BLaER1 treated with 17β-estradiol and CSF1 and Interleukin-3, amounts not matched to agents 10 nM and 100 nM (cell line): Measurements from ENCODE around the gene NME7.

Source experiments
- H3K27ac ChIP-seq, 11 experiments: shearing (Covaris generic); formaldehyde crosslinking; 2 replicates each; pipeline ENCODE4 v1.8.1; 2022
- H3K27me3 ChIP-seq, 11 experiments: shearing (Covaris generic); formaldehyde crosslinking; 2 replicates each; pipeline ENCODE4 v1.8.1; 2022
- H3K36me3 ChIP-seq, 11 experiments: shearing (Covaris generic); formaldehyde crosslinking; 2 replicates each; pipeline ENCODE4 v1.8.1; 2022
- H3K4me1 ChIP-seq, 10 experiments: shearing (Covaris generic); formaldehyde crosslinking; 2 replicates each; pipeline ENCODE4 v1.8.1; 2022
- H3K4me2 ChIP-seq, 11 experiments: shearing (Covaris generic); formaldehyde crosslinking; 2 replicates each; pipeline ENCODE4 v1.8.1; 2022
- H3K4me3 ChIP-seq, 10 experiments: shearing (Covaris generic); formaldehyde crosslinking; 2 replicates each; pipeline ENCODE4 v1.8.1; 2022
- H3K9ac ChIP-seq, 11 experiments: shearing (Covaris generic); formaldehyde crosslinking; 2 replicates each; pipeline ENCODE4 v1.8.1; 2022
- H3K9me3 ChIP-seq, 11 experiments: shearing (Covaris generic); formaldehyde crosslinking; replicated peaks in 1 of 11; 2 replicates each; pipeline ENCODE4 v1.8.1; 2022
- H4K20me1 ChIP-seq, 11 experiments: shearing (Covaris generic); formaldehyde crosslinking; 2 replicates each; pipeline ENCODE4 v1.8.1; 2022
- Cebpa-rat ChIP-seq, 11 experiments: shearing (Covaris generic); IDR thresholded peaks; 2 replicates each; pipeline ENCODE4 v1.8.1; 2022

NME7 gene

DNA sequence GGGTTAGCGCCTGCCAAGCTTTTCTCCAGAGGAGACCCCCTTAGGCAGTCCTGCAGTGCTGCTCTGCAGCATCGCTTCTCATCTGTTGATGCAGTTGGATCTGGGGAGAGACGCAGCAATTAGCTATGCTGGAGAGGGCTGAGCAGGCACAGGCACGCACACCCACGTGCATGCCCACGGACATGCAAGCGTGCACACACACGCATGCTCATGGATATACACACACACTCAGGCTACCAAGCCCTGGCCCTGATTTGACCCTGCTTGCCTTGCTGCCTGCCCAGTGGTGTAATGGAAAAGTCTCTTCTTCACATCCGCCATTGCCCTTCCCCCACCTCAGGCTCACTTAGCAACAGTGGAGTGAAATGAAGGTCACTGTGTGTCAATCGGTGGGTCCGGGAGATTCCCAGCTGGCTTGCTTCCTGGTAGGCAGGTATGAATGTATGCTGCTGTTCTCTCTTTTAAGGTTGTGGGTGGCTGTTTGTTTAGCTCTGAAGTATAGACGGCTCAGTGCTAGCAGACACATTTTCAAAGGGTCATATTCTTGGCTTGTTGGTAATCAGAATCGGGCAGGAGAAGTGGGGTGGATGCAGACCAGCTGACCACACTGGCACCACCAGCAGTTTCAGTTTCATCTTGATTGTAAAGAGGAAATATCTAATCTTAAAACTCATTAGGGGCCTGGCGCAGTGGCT, 251.6 kb downstream of the NME7 start:
- Histone ChIP-seq H3K4me2 (peak overlapping the region in 5 of 11 experiments; percentile 14 to 85 (median 59); a peak in 9 of 22 replicates), H3K9me3 (no peaks in the 10 kb centered on the region), H3K27ac (no peak overlapping the region), H3K36me3 (peaks cover 0 to 88% (median 6%) of the 10 kb centered on the region in 11 experiments; a peak in 10 of 22 replicates), H3K4me1 (peaks cover 0 to 57% (median 5%) of the 10 kb centered on the region in 10 experiments; a peak in 12 of 20 replicates), H3K27me3 (no peaks in the 10 kb centered on the region), H3K9ac (no peak overlapping the region), H3K4me3 (no peak overlapping the region), H4K20me1 (peaks cover 0 to 22% (median 0%) of the 10 kb centered on the region in 11 experiments; a peak in 2 of 22 replicates)
- TF ChIP-seq Cebpa-rat (IDR thresholded peaks at IDR 0.05): no peak

DNA sequence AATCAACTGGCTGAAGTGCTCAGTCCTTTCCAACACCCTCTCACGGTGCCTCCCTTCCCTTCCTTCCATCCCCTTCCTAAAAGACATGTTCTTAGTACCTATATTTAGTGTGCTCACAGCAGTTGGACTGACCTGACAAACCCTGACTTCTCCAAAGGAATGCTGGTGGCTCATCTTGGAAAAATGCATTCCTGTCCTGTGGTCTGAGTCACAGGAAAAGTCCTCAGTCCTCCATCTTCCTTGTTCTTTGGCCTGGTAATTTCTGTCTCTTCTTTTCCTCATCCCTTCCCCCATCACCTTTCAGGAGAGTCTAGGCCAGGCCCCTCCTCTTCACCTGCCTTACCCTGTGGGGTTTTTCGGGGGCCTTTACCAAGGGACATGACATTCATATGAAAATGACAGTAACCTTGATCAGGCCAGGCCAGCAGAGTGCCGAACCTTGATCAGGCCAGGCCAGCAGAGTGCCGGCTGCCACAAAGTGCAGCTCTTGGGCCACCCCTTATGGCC, 253.9 kb downstream of the NME7 start:
- peak overlapping the region in 2 of 11 experiments; percentile 9 to 33; a peak in 2 of 22 replicates for H3K4me2 ChIP-seq
- peaks cover 0 to under 1% (median 0%) of the 10 kb centered on the region in 11 experiments; a peak in 1 of 22 replicates for H3K27me3 ChIP-seq
- peaks cover 12 to 80% (median 26%) of the 10 kb centered on the region in 10 experiments for H3K4me1 ChIP-seq
- no peak overlapping the region for H3K4me3 ChIP-seq
- peaks cover 0 to 67% (median 6%) of the 10 kb centered on the region in 11 experiments; a peak in 10 of 22 replicates for H3K36me3 ChIP-seq
- no peak overlapping the region for H3K9ac ChIP-seq
- no peak overlapping the region for H3K27ac ChIP-seq
- H3K9me3 ChIP-seq: no peaks in the 10 kb centered on the region
- no peak for TF ChIP-seq Cebpa-rat (IDR thresholded peaks at IDR 0.05)
- peaks cover 0 to 4% (median 0%) of the 10 kb centered on the region in 11 experiments; a peak in 2 of 22 replicates for H4K20me1 ChIP-seq

DNA sequence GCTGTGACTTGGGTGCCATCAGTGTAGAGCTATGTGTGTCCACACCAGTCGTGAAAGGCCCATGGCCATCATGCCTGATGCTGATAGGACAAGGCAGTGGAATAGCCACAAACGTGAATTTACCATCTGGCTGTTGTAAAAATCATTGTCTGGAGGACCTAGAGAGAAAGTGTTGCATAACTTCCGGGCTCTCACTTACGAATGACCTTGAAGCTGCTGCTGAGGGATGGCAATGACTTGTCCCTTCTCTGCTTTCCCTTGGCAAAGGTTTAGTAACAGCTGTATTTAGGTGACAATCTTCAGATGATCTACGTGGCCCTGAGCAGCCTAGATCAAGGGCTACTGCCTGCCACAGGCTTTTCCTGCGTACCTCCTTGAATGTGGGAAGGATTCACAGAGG, 255.4 kb downstream of the NME7 start:
- peaks cover 0 to 6% (median 0%) of the 10 kb centered on the region in 11 experiments; a peak in 1 of 22 replicates for H4K20me1 ChIP-seq
- H3K9me3 ChIP-seq: no peaks in the 10 kb centered on the region
- peak overlapping the region in 4 of 11 experiments; percentile 90 to 98 (median 94); a peak in 7 of 22 replicates for H3K4me2 ChIP-seq
- peaks cover 0 to 15% (median 8%) of the 10 kb centered on the region in 11 experiments; a peak in 19 of 22 replicates for H3K27me3 ChIP-seq
- H3K27ac ChIP-seq: peak overlapping the region in 1 of 11 experiments; percentile 13; a peak in 1 of 22 replicates
- H3K4me1 ChIP-seq: peaks cover 23 to 94% (median 38%) of the 10 kb centered on the region in 10 experiments
- H3K36me3 ChIP-seq: peaks cover 0 to 53% (median 6%) of the 10 kb centered on the region in 11 experiments; a peak in 10 of 22 replicates
- H3K9ac ChIP-seq: no peak overlapping the region
- TF ChIP-seq Cebpa-rat (IDR thresholded peaks at IDR 0.05): peak in 2 of 11 experiments; percentile 10 to 29; a peak in 1 of 22 replicates
- H3K4me3 ChIP-seq: no peak overlapping the region

DNA sequence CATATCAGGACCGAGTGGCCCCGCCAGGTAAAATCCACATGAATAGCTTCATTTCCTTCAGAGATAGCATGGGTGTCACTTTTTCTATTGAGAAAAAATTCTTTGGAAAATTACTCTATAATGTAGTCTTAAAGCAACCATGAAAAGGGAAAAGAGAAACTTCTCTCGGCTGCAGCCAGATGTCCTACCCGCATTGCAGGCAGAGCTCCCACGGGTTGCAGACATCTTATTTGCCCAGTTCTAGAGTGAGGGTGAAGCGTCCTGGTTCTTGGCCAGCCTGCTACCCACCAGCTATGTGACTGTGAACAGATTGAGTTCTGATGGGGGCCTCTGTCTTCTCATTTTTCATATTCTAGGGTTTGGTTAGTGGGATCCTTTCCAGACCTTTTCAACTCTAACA, 256.1 kb downstream of the NME7 start:
- peak overlapping the region in 7 of 11 experiments; percentile 19 to 98 (median 90); a peak in 12 of 22 replicates for H3K4me2 ChIP-seq
- peak overlapping the region in 1 of 11 experiments; percentile 13; a peak in 2 of 22 replicates for H3K27ac ChIP-seq
- H4K20me1 ChIP-seq: peaks cover 0 to 6% (median 0%) of the 10 kb centered on the region in 11 experiments; a peak in 1 of 22 replicates
- peaks cover 0 to 46% (median 6%) of the 10 kb centered on the region in 11 experiments; a peak in 10 of 22 replicates for H3K36me3 ChIP-seq
- peak overlapping the region in 1 of 10 experiments; percentile 4; a peak in 1 of 20 replicates for H3K4me3 ChIP-seq
- TF ChIP-seq Cebpa-rat (IDR thresholded peaks at IDR 0.05): no peak
- peaks cover 0 to 21% (median 14%) of the 10 kb centered on the region in 11 experiments; a peak in 19 of 22 replicates for H3K27me3 ChIP-seq
- no peaks in the 10 kb centered on the region for H3K9me3 ChIP-seq
- H3K9ac ChIP-seq: 0 out of 22 replicates have a peak overlapping the region, but pooled peaks of 1 of the 11 experiments have one; percentile 0
- peaks cover 24 to 89% (median 41%) of the 10 kb centered on the region in 10 experiments for H3K4me1 ChIP-seq

DNA sequence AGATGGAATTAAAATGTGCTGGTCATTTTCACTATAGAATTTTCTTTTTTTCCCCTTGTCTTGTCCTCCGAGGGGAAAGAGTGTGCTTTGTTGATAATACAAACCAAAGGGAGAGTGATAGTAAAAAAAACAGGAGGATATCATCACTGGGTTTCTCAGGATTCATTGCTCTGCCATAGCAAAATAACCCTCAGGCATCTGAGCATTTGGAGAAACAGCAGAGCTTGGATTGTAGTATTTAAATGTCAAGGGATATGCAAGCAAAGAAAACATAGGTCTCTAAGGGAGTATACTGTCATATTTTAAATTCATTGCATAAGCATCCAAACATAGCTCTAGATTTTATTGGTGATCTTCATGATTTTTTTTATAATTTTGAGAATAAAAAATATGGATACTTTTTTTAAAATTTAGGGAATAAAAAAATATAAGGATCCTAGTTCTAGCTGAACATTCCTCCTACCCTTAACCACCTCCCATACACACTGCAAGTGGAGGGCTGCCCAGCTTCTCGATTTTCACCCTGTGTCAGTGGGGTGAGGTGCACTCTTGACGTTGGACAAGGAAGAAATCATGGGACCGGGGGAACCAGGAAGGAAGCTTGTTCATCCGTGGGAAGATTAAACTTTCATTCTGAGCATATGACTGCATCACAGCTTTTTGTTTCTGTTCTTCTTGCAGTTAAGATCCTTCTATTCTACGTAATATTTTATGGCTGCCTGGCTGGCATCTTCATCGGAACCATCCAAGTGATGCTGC, 256.7 kb downstream of the NME7 start:
- peaks cover 0 to 6% (median 0%) of the 10 kb centered on the region in 11 experiments; a peak in 1 of 22 replicates for H4K20me1 ChIP-seq
- peak overlapping the region in 10 of 11 experiments; percentile 42 to 98 (median 70); a peak in 17 of 22 replicates for H3K4me2 ChIP-seq
- H3K4me3 ChIP-seq: peak overlapping the region in 4 of 10 experiments; percentile 1 to 97 (median 24); a peak in 5 of 20 replicates
- peak overlapping the region in 3 of 11 experiments; percentile 39 to 54 (median 53); a peak in 6 of 22 replicates for H3K27ac ChIP-seq
- H3K9me3 ChIP-seq: no peaks in the 10 kb centered on the region
- H3K9ac ChIP-seq: peak overlapping the region in 3 of 11 experiments; percentile 46 to 85 (median 47); a peak in 5 of 22 replicates
- no peak for TF ChIP-seq Cebpa-rat (IDR thresholded peaks at IDR 0.05)
- peaks cover 24 to 83% (median 41%) of the 10 kb centered on the region in 10 experiments for H3K4me1 ChIP-seq
- H3K27me3 ChIP-seq: peaks cover 0 to 21% (median 14%) of the 10 kb centered on the region in 11 experiments; a peak in 19 of 22 replicates
- peaks cover 0 to 44% (median 6%) of the 10 kb centered on the region in 11 experiments; a peak in 10 of 22 replicates for H3K36me3 ChIP-seq

DNA sequence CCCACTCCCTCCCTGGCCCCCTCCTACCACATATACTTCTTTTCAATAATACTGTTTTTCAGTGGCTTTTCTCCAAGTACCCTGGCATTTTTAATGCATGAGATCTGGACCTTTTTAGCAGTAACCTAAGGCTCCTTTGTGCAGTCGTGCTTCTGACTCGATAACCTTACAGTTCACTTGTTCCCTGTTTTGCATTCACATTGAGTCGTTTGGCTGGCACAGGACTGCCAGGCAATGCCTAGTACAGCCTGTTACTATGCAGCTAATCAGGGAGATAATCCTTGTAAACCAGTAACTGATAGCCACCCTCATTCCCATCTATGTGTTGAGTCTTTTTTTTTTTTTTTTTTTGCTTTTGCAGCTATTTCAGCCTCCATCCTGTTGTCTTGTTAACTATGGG, 257.4 kb downstream of the NME7 start:
- no peak for TF ChIP-seq Cebpa-rat (IDR thresholded peaks at IDR 0.05)
- peaks cover 0 to 6% (median 0%) of the 10 kb centered on the region in 11 experiments; a peak in 3 of 22 replicates for H4K20me1 ChIP-seq
- H3K36me3 ChIP-seq: peaks cover 0 to 37% (median 6%) of the 10 kb centered on the region in 11 experiments; a peak in 10 of 22 replicates
- H3K9ac ChIP-seq: peak overlapping the region in 4 of 11 experiments; percentile 18 to 85 (median 46); a peak in 7 of 22 replicates
- peaks cover 4 to 28% (median 18%) of the 10 kb centered on the region in 11 experiments; a peak in 20 of 22 replicates for H3K27me3 ChIP-seq
- peaks cover 29 to 76% (median 47%) of the 10 kb centered on the region in 10 experiments for H3K4me1 ChIP-seq
- H3K9me3 ChIP-seq: no peaks in the 10 kb centered on the region
- peak overlapping the region in 4 of 11 experiments; percentile 8 to 54 (median 46); a peak in 6 of 22 replicates for H3K27ac ChIP-seq
- peak overlapping the region in 5 of 10 experiments; percentile 1 to 97 (median 22); a peak in 7 of 20 replicates for H3K4me3 ChIP-seq
- H3K4me2 ChIP-seq: peak overlapping the region; percentile 26 to 98 (median 65); a peak in 21 of 22 replicates

DNA sequence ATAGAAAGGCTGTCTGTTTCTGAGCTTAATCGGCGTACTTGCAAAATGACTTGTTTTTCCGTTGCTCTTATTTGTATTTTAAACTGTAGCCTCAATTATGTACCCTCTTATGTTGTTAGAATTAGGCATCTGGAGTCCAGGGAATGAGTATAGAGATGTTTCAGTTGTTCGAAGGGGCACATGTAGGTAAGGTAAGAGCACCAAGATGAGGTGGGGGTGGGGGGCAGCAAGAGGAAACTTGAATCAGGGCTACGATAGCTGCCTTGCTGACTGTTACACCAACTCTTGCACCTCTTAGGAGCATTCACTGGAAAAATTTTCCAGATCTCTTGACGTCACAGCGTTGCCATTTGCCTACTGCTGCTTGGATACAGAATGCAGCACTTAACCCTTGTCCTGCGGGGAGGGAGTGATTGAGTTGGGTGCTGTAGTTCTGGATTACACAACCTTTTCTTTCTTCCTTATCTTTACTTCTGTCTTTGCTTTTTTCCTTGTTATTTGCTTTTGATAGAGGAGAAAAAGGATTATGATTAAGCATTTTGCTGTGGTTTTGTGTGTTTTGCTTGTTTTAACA, 257.9 kb downstream of the NME7 start:
- Histone ChIP-seq H3K9ac (peak overlapping the region in 4 of 11 experiments; percentile 18 to 85 (median 46); a peak in 7 of 22 replicates), H3K4me1 (peaks cover 32 to 71% (median 49%) of the 10 kb centered on the region in 10 experiments), H3K27me3 (peaks cover 8 to 34% (median 22%) of the 10 kb centered on the region in 11 experiments; a peak in 20 of 22 replicates), H3K27ac (peak overlapping the region in 4 of 11 experiments; percentile 8 to 54 (median 46); a peak in 6 of 22 replicates), H3K4me2 (peak overlapping the region; percentile 26 to 98 (median 65); a peak in 21 of 22 replicates), H4K20me1 (peaks cover 0 to 7% (median 0%) of the 10 kb centered on the region in 11 experiments; a peak in 3 of 22 replicates), H3K36me3 (peaks cover 0 to 31% (median 5%) of the 10 kb centered on the region in 11 experiments; a peak in 10 of 22 replicates), H3K4me3 (peak overlapping the region in 5 of 10 experiments; percentile 1 to 97 (median 22); a peak in 8 of 20 replicates), H3K9me3 (no peaks in the 10 kb centered on the region)
- TF ChIP-seq Cebpa-rat (IDR thresholded peaks at IDR 0.05): peak in 3 of 11 experiments; percentile 10 to 22 (median 22); a peak in 1 of 22 replicates
